ENCODE results near the gene SCAMP5.
A peak's percentile ranks its signal among the peaks of the same experiment; 100 is the strongest.

Gene SCAMP5

GRCh38 chr15:75023181-75023871 is 28.0 kb downstream of the SCAMP5 start, which contains the start of gene PPCDC:
Gene PPCDC (plus strand): TSS chr15:75023590. CDS start chr15:75028319, 4,729 bp downstream.
- ATAC-seq, result peak; percentile 100

DNA sequence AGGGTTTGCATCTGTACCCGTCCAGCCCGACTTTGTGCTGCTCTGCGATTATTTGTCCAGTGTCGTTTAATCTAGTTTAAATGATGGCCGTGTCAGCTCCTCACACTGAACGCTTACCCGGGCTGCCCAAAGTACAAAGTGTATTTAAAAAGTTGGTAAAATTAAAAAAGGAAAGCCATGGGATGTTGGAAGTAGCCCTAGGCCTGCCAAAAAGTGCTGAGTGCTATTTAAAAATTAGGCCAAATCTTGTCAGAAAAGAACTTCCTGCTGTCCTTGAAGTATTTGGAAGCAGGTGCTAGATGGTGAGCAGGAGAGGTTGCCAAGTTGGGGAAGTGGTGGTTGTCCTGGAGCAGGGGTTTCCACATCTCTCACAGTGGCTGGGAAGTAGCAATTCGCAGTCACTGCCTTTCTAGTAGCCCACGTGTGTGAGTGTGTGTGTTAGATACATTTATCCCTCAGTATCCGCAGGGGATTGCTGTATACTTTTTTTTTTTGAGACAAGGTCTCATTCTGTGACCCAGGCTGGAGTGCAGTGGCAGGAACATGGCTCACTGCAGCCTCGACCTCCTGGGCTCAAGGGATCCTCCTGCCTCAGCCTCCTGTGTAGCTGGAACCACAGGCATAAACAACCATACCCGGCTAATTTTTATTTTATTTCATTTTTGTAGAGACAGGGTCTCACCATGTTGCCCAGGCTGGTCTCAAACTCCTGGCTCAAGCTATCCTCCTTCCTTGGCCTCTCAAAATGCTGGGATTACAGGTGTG is 28.7 kb downstream of the SCAMP5 start:
- ATAC-seq, result no peak

DNA sequence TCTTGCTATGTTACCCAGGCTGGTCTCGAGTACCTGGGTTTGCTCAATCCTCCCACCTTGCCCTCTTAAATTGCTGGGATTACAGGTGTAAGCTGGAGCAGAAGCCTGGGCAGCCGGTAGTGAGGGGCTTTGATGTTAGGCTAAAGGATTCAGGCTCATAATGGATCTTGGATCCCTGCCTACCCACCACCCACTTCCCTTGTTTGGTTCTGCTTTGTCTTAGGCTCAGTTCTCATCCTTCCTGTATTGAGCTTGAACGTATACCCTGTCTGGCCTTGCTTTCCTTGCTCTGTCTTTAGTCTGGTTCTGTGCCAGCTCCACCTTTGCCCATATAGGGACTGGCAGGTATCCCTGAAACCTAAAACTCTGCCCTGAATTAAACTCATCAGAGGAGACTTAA is 29.7 kb downstream of the SCAMP5 start:
- no peak for ATAC-seq

- ATAC-seq, result no peak
Measured at GRCh38 chr15:75025548-75026260, 30.3 kb downstream of the SCAMP5 start.

DNA sequence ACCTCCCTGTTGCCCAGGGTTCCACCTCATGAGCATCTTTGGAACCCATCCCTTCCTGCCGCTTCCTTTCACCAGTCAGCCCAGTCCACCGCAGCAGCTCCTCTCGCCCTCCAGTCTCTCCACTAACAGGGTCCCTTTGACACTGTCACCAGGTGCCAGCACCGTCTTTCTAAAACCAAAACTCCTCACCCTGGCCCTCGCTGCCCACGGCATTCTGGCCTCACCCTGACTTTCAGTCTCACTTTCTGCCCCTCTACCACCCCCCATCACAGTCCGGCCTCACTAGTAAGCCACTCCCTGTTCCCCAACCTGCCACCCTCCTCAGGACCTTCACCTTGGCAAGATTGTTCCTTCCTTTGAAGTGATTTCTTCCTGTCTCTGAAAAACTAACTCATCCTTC is 32.2 kb downstream of the SCAMP5 start:
- ATAC-seq, result no peak

DNA sequence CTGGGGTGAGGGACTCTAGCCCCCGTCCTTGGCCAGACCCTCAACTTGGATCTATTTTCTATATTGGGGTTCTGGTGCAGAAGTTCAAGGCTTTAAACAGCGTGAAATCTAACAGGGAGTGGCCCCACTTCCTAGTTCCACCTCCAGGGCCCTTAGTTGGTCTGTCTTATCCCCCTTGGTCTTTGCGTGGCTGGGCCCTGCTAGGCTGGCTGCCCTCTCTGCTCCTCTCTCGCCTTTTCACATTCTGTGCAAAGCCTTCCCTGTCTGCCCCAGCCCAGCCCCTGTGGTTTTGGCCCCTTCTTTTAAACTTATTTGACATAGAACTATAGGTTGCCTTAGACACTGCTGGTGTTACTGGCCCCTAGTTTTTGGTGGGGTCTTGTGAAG is 33.6 kb downstream of the SCAMP5 start:
- no peak for ATAC-seq

GRCh38 chr15:75029378-75030022 is 34.1 kb downstream of the SCAMP5 start:
- peak; percentile 85 to 88 for ATAC-seq

- no peak for ATAC-seq
Measured at GRCh38 chr15:75030023-75030413, 34.7 kb downstream of the SCAMP5 start.

DNA sequence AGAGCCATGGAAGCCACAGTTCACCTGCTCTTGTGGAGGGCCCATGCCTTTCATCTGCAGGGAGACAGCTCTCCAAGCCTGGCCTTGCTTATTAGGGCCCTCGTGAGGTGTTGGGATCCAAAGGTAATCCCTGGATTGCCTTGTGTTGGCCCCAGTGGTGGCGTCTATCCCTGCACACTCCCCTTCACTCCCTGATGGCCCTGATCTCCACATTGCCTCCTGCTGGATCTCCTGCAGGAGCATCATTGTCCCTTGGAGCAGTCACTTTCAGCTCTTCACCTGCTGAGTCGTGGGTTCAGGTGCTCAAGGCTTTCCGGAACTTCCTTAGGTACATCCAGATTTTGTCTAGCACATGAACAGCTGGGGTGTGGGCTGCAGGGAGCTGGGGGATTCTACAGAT is 35.1 kb downstream of the SCAMP5 start:
- no peak for ATAC-seq

DNA sequence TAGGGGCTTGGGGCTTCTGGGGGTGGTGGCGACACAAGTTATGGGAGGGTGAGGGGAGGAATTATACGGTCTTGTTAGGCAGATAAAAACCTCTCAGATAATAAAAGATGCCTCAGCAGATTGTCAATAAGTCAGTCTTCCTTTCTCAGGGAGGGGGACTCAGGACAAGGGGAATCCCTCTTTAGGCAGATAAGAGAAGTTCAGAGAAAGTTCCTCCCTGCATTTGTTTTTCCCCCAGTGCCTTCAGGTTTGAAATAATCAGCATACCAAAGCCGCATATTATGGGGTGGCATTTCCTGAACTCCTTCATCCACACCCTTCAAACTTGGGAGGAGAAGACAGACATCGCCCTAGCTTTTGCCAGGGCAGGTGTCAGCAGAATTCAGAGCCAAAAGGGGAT is 36.5 kb downstream of the SCAMP5 start:
- no peak for ATAC-seq

DNA sequence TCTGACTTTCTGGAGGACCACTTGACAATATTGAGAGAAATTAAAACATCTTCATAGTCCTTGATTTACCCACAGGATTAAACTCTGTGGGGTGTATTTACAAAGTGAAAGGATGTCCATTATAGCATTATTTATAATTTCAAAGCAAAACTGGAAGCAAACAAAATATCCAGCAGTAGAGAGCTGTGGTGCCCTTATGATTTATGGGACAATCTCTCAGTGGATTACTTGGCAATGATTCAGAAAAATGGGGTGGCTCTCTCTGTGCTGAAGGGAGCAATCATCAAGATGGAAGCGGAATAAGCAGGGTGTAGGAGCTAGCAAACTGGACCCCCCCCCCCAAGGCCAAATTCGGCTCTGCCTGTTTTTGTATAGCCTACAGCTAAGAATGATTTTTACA is 37.0 kb downstream of the SCAMP5 start:
- ATAC-seq, result no peak

GRCh38 chr15:75033809-75034208 is 38.4 kb downstream of the SCAMP5 start:
- ATAC-seq, result no peak

DNA sequence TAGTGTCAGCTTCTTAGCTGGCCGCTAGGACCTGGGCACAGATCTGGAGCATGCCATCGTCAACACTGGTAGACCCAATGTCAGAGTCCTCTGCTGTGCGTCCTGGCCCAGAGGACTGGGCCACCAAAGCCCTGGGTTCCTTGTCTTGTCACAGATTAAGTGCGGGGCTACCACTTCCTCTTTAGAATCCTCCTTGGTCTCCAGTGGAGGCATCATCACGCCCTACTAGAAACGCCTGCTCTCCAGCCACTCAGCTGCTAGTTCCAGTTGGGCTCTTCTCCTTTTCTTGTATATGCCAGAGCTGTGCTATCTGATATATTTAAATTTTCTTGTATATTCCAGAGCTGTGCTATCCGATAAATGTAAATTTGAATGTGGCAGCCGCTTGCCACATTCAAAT is 39.3 kb downstream of the SCAMP5 start:
- no peak for ATAC-seq

DNA sequence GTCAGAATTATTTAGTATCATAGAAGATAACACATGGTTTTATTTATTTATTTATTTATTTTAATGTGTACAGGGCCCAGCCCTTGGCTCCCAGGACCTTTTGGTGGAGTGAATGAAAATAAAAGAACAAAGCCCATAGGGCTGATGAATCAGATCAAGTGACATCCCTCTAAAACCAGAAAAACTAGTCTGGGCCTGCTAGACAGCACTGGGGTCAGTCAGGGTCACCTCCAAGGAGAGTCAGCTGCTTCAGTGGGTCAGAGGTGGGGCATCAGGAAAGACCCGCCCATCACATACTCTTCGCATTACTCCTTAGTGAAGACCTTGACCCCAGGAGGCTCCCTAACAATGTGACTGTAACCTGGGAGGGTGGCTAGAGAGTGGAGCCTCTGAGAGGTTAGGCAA is 40.9 kb downstream of the SCAMP5 start:
- ATAC-seq, result no peak

GRCh38 chr15:75037685-75038084 is 42.3 kb downstream of the SCAMP5 start:
- peak in 1 of 2 donors; percentile 59 for ATAC-seq

- ATAC-seq, result no peak
Measured at GRCh38 chr15:75038231-75038630, 42.9 kb downstream of the SCAMP5 start.

- ATAC-seq, result peak; percentile 77 to 80
Measured at GRCh38 chr15:75042730-75043508, 47.6 kb downstream of the SCAMP5 start.

DNA sequence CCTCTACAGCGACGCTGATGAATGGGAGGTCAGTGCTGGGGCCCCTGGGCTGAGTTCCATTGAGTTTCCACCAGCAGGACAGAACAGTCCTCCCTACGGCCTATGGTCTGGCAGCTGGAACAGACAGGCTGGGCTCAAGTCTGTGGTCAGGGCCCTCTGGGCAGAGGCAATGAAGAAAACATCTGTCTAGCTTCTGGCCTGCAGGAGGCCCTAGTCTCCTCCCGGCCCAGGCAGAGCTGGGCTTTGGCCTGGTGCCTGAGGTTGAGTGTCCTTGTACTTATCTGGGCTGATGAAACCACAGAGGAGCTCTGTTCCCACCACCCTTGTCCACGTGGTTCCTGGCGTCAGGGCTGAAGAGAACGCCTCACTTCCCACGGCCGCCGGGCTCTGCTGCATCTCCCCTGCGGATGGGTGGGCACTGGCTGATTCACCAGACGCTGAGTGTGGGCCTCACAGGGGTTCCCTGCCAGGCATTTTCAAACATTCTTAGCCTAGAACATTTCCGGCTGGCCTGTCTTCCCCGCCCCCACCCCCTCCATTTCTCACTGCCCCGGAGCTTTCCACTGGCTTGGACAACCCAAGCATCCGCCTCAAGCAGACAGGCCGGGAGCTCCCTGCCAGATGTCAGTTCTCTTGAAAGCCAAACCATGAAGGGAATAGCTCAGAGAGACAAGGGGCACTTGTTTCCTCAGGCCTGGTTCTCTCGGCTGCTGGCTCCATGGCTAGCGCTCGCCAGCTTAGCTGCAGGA is 48.3 kb downstream of the SCAMP5 start:
- no peak for ATAC-seq

DNA sequence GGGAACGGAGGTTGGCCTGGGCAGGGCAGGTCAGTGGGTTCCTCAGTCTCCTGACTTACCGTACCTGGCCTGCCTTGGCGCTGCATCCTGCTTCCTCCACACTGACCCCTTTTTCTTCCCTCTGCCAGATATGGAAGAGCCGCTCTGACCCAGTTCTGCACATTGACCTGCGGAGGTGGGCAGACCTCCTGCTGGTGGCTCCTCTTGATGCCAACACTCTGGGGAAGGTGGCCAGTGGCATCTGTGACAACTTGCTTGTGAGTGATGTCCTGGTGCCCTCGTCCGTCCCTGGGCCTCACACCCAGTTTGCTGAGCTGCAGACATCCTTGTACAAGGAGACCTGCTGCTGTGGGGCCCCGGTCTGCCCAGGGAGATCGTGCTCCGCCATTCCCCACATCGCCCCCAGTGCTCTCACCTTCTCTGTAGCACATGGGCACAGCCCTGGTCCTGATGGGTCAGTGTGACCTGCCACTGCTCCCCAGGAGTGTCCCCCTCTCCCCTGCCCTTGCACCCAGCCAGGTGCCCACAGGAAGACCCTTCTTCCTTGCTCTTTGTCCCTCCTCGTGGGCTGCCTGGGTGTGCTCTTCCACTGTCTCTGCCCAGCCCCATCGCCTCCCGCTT is 49.0 kb downstream of the SCAMP5 start:
- ATAC-seq, result no peak

DNA sequence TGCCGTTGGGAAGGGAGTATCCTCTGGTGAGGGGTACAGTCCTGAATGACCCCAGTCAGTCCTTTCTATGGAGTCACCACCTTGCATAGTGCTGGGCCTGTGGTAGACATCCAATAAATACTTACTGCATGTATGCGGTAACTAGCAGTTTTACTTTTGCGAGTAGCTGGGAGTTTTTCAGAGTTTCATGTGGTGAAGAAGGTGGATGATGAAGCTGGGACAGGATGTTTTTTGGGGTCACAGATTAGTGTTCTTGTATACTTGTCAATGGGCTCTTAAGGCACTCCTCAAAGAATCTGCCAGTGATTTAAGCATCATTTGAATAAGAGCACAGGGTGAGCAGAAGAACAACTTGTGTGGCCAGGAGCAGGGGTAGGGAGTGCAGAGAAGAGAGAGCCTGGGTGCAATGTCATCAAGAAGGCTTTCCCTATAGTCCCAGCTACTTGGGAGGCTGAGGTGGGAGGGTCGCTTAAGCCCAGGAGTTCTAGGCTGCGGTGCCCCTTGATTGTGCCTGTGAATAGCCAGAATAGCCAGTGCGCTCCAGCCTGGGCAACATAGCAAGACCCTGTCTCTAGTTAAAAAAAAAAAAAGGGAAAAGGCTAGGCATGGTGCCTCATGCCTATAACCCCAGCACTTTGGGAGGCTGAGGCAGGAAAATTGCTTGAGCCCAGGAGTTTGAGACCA is 50.1 kb downstream of the SCAMP5 start:
- ATAC-seq, result no peak

- no peak for ATAC-seq
Measured at GRCh38 chr15:75048394-75048793, 53.0 kb downstream of the SCAMP5 start.

Measured in activated CD4-positive, CD25-positive, alpha-beta regulatory T cell treated with anti-CD3 and anti-CD28 coated beads, Interleukin-2, amount 50 U/mL, for 24 hours (primary cell).